NCI-H460 (cell line): Measurements from ENCODE around the gene EVI5L. TPM values are rescaled to one million over a fixed set of nuclear protein-coding genes. Genes with fewer than 3 reads are reported as not detected.

Experiments used
- DNase-seq: peaks from one replicate; pipeline ENCODE4 v3.0.0-alpha.2; 2016; ENCODE audit warnings: low read depth; ENCODE audit errors: extremely low read depth
- total RNA-seq: library from RNA; depleted of rRNA; stranded (reverse); fragments of >200 nt; shearing (Covaris generic); gene quantifications from 2 replicates; pipeline ENCODE4 v1.2.3, GENCODE V29; 2014

The EVI5L gene
- total RNA-seq, 1 experiment from 2014 or later: 11.2 TPM

DNA sequence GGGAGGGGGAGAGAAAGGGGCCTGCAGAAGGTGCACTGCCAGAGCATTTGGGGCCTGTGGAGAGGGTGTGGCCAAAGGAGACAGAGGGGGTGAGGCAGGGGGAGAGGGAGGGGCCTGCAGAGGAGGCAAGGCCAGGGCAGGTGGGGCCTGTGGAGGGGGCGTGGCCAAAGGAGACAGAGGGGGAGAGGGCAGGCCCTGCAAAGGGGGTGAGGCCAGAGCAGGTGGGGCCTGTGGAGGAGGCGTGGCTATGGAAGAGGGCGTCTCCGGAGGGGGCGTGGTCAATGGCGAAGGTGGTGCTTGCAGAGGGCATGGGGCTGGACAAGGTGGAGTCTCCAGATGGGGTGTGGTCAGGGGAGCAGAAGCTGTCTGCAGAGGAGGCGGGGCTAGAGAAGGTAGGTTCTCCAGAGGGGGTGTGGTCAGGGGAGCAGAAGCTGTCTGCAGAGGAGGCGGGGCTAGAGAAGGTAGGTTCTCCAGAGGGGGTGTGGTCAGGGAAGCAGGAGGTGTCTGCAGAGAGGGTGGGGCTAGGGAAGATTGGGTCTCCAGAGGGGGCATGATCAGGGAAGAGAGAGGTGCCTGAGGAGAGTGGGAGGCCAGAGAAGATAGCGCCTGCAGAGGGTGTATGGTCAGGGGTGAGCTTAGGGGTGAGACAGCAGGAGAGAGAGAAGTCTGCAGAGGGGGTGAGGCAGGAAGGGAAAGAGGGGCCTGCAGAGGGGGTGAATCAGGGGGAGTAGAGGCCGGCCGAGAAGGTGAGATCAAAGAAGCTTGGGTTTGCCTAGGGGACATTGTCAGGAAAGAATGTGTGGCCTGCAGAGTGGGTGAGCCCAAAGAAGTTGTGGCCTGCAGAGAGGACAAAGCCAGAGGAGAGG is 40.8 kb downstream of the EVI5L start:
- peak; percentile 91 for DNase-seq

DNA sequence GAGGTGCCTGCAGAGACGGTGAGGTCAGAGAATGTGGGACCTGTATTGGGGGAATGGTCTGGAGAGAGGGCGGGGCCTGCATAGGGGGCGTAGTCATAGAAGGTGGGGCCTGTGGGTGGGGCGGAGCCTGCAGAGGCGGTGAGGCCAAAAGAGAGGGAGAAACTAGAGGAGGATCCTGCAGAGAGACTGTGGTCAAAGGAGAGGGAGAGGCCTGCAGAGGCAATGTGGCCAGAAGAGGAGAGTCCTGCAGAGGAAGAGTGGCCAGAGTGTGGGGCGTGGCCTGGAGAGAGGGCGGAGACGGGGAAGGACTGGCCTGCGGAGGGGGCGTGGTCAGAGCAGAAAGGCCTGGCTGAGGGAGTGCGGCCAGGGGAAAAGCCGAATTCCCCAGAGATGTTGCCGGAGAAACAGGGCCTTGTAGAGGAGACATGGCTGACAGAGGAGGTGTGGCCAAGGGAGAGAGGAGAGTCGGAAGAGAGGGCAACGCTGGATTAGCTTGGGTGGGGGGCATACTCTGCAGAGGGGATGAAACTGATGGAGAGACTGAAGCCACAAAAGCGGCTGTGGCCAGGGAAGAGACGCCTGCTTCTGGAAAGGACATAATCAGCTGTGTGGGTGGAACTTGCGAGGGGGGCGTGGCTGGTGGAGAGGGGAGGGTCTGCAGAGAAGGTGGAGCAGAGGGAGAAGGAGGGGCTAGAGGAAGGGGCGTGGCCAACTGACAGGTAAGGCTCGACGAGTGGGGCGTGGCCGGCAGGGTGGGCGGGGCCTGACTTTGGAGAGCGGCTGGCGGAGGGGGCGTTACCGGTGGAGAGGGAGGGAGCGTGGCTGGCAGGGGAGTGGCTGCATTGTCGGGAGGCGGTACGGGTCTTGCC is 41.7 kb downstream of the EVI5L start:
- peak; percentile 84 for DNase-seq

DNA sequence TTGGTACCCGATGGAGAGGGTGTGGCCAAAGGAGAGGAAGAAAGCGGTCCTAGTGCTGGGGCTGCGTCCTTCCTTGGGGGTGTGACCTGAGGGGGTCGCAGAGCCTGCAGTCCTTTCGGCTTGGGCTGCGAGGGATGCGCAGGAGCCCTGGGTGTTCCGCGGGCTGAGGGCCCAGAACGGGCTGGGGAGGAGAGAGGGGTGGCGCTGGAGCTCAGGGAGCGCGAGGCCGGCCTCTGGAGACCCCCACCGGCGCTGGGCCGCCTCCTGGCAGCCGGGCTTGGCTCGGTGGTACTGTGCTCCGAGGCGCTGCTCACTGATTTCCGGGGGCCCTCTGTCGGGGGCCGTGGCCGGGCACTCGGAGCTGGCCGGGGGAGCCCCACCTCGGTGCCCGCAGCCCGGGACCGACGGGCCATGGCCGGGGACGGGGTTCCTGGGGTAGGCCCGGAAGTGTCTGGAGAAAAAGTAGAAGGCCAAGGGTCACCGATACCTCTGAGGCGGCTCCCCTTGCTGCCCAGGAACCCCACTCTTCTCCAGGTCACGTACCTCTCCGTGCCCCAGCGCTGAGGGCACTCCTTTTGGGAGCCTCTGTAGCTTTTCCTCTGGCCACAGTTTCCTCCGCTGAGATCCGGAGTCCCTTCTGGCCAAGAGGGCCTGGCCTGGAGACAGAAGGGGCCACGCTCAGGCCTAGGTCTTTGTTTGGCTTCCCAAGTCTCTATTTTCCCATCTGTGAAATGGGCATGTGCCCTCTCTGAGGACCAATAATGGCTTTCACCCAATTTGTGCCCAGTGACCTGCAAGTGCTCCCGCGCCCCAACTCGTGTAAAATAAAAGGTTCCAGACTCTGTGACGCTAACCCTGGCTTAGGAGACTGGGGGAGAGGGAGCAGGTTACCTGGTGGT is 42.5 kb downstream of the EVI5L start:
- no peak for DNase-seq

DNA sequence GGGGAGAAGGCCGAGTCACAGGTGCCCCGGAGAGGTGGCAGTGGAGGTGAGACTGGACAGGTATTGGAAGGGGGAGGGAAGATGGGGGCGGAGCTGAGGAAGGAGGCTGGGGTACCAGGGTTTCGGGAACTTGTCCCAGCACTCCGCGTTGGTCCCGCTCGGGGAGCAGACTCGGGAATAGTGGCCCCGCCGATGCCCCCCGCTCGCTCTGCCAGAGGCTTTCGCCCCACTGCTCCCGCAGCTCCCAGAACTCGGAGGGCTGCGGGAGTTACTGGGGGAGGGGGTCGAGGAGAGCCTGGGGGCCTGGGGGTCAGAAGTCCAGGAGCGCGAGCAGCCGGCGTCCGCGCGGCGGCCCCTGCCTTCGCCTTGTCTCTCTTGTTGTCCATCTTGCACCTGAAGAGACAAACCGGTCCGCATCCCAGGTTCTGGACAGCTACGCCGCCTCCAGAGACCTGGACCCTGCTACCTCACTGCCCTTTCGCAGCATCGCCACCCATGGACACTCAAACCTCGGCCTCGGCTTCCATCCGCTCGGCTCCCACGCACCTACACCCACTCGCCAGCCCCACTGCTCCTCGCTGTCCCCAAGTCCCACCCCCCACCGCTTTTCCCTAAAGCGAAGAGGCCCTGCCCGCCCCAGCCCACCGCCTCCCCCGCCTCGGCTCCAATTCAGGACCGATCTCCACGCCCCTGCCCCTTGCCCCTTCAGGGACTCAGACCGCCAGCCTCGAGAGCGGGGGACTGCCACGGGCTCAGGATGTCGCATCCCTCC is 43.5 kb downstream of the EVI5L start:
- DNase-seq: no peak

DNA sequence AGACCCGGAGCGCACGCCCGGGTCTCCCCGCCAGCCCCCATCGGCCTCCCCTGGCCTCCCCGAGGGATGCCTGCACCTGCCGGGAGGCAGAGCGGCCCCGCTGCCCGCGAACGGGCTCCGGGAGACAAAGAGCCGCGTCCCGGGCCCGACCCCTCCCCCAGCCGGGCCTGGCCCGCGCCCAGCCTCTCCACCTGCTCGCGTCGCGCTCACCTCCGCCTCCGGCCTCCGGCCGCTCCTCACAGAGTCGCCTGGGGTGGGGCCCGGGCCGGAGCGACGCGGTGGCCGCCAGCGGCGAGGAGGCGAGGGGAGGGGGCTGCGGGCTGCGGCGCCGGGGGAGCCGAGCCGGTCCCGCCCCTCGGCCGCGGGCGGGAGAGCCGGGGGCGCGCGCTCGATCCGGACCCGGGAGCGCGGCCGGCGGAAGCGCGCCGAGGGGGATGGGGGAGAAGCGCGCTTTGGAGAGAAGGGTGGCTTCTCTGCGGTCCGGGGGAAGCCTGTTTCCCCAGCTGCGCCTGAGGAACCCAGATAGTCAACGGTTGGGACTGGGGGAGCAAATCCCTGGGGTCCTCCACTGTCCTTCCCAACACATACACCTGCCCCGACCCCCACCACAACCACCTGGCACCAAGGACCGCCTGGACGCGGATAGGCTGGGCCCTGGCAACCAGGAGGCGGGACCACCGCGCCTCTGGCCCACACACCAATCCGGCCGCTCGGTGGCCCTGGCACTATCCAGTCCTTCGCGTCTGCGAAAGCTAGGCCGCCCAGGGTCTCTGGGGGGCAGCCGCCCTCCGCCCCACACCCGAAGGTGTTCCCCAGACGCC is 44.3 kb downstream of the EVI5L start, which contains the start of gene PRR36:
PRR36 (minus strand) TSS at position 315 of the 821 bp plus-strand sequence. CDS start 701 bp downstream, outside the sequence.
- no peak for DNase-seq

DNA sequence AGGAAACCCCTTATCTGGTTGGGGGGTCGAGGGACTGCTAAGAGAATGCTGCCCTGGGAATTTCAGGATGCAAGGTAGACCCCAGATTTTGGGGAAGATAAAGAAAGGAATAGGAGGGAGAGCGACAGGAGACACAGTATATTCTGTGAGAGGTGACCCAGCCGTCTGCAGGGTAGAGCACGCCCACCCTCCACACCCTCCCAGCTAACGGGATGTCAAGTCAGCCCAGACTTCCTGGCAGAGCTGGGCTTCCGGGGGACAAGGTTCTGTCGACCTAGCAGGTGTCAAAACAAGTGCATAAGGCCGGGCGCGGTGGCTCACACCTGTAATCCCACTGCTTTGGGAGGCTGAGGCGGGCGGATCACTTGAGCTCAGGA is 44.9 kb downstream of the EVI5L start:
- DNase-seq: no peak

DNA sequence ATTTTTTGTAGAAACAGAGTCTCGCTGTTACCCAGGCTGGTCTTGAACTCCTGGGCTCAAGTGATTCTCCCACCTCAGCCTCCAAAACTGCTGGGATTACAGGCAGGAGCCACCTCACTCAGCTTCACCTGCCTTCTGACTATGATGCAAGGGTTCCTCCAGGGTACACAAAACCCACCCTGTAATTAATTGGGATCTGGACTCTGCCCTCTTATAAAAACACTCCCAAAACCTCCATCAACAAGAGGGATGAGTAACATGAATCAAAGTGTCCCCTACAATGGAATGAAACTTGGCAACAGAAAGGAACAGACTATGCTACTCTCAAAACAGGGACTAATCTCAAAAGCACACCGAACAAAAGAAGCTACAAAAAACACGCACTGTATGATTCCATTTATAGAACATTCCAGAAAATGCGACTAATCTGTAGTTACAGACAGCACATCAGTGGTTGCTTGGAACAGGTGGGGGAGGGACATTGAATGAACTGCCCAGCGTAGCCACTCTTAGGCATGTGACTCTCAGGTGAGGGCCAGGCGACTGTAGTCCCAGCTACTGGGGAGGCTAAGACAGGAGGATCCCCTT is 47.3 kb downstream of the EVI5L start:
- no peak for DNase-seq

DNA sequence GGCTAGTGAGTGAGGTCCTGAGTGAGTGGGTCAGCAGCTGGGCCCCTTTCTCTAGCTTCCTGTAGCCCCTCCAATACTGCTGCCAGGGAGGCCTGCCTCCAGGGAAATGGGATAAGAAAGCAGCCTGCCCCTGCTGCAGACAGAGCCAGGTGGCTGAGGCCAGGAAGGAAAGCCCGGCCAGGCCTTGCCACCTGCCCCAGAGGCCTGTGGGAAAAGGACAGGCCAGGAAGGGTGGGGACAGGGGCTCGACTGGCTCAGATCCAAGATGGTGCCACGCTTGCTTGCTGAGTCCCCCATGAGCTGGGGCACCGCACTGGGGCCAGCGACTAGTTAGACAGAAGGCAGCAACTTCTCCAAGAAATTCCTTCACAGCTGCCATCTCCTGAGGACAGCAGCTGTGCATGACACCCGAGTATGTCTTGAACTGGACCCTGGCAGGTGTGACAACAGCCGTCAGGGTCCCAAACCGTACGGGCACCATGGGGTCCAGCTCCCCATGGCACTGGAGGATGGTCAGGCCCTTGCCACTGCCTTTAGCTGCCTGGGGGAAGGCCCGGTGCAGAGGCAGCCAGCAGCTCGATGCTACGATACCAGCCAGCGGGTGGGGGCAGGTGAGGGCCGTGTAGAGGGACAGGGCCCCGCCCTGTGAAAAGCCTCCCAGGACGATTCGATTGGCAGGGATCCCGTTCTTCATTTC is 49.2 kb downstream of the EVI5L start:
- DNase-seq: no peak

DNA sequence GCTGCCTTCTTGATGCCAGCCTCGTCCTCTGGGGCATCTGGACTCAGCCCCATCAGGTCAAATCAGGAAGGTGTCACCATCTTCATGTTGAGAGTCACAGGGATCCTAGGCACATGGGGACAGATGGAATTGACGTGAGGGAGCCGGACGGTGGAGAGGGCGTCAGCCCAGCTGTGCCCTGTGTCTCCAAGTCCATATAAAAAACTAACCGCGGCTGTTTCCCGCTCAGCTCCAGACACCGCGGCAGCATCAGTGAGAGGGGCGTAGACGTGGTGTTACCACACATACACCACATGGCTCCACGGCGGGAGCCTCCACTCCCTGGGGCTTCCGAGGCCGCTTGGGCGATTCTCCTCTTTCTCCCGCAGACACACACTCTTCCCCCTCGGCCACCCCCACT is 49.8 kb downstream of the EVI5L start:
- no peak for DNase-seq

DNA sequence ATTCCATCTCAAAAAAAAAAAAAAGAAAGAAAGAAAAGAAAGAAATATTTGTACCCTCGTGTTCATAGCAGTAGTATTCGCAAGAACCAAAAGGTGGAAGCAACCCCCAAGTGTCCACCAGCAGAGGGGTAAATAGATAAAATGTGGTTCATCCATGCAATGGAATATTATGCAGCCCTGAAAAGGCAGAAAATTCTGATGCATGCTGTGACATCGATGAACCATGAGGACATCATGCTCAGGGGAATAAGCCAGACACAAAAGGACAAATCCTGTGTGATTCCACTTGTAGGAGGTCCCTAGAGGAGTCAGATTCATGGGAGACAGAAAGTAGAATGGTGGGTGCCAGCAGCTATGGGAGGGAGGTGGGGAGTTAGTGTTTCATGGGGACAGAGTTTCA is 51.9 kb downstream of the EVI5L start:
- DNase-seq: no peak

DNA sequence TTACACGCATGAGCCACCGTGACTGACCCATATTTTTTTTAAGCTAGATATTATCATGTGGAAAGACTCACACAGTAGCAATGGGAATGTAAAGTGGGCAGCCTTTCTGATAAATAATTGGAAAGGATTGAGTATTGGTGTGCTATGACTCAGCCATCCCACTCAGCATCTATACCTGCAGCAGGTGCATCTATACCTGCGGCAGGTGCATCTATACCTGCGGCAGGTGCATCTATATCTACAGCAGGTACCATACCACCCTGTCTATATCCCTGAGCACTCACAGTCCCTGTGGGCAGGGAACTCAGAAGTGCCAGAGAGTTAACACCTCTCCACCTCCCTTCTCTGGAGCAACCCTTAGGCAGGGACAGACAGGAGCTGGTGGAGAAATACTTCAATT is 53.1 kb downstream of the EVI5L start:
- no peak for DNase-seq

DNA sequence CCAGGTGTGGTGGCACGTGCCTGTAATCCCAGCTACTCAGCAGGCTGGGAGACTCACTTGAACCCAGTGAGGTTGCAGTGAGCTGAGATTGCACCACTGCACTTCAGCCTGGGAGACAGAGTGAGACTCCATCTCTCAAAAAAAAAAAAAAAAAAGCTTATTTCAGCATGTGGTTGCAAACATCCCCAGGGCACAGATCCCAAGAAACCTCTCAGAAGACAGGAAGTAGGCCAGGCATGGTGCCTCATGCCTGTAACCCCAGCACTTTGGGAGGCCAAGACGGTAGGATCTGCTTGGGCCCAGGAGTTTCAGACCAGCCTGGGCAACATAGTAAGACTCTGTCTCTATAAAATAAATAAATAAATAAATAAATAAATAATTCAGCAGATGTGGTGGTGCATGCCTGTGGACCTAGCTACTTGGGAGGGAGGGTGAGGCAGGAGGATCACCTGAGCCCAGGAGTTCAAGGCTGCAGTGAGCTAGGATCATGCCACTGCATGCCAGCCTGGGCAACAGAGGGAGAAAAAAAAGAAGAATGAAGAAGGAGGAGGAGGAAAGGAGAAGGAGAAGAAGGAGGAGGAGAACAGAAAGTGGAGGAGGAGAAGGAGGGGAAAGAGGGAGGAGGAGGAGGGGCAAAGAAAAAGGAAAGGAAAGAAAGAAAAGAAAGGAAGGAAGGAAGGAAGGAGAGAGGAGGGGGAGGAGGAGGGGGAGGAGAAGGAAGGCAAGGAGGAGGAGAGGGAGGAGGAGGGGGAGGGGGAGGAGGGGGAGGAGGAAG is 54.0 kb downstream of the EVI5L start:
- no peak for DNase-seq

DNA sequence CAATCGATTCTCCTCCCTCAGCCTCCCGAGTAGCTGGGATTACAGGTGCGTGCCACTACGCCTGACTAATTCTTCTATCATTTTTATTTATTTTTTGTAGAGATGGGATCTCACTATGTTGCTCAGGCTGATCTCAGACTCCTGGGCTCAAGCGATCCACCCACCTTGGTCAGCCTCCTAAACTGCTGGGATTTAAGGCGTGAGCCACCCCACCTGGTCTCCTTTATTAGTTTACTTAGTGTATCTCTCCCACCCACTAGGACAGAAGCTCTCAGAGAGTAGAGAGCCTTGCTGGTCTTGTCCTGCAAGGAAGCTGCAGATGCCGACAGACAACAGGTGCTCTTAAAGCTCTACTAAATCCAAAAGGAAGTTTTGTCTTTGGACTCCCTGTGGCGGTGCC is 55.8 kb downstream of the EVI5L start:
- no peak for DNase-seq

DNA sequence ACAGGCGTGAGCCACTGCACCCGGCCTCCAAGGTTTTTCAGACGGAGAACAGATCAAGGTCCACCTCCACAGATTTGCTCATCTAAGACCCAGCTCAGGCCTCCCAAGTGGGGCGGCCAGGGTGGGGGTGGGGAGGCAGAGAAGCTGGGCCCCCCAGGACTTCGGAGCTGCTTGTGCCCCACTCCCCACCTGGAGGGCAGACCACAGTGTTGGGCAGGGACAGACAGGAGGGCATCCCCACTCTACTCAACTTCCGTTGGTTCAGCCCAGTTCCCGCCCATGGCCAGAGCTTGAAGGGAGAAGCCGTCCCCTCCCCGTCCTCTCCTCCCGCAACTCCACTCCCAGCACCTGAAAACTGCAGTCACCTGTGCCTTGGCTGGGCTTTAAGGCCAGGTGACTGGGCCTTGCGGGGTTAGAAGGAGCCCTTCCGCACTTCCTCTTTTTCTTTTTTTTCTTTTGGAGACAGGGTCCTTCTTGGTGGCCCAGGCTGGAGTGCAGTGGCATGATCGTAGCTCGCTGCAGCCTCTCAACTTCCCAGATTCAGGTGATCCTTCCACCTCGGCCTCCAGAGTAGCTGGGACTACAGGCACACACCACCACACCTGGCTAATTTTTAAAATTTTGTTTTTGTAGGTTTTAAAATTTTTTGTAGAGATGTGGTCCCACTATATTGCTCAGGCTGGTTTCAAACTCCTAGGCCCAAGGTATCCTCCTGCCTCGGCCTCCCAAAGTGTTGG is 57.6 kb downstream of the EVI5L start:
- no peak for DNase-seq

DNA sequence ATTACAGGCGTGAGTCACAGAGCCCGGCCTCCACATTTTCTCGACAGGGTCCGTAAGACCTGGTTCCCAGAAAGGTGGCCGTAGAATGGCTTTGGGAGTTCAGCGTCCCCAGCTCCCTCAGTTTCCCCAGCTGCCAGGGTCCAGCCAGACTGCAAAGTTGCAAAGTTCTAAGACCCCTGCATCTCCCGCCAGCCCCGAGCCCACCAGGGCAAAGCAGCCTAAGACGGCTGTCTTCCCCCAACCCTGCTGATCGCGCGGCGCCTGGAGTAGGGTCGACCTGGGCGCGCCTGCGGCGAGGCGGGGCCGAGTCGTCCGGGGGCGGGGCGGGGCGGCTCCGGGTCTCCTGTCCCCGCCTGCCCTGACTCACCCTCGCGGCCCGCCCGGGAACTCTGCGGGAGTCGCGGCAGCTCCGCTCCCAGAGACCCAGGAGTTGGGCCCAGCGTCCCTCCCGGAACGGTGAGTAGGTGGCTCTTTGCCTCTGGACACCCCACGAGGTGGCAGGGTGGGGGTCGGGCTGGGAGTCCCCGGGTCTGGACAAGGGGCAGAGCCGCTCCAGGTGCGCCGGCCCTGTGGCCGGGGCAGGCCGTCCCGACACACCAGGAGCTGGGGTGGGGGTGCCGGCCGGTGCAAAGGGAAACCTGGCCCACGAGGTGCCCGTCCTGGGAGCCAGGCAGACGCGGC is 58.3 kb downstream of the EVI5L start, which contains the start of gene LRRC8E:
LRRC8E (plus strand) TSS at position 366 of the 681 bp plus-strand sequence. CDS start 7,094 bp downstream, outside the sequence.
- DNase-seq: peak; percentile 51

DNA sequence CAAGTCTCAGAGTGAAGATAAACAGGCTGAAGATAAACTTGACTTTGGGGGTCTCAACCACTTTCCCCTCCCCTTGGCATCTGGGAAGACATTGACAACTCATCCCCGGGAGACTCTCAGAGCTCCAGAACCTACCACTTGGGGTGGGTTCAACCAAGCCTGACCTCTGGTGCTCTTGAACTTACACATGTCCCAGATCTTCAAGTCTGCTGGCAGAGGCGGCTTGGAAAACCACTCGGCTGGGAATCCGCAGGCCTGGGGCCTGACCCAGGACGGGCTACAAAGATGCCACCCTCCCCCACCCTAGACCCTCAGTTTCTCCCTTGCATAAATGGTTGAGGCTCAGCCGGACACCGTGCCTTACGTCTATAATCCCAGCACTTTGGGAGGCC is 58.8 kb downstream of the EVI5L start:
- DNase-seq: no peak
